HEK293T (cell line): ENCODE measurements around the gene NCAPD2.

Source experiments
- ARNT ChIP-seq: fragments of 450-650 bp; IDR thresholded peaks from 2 replicates; pipeline ENCODE4 v1.6.1; 2017; ENCODE audit warnings: mild to moderate bottlenecking
- BHLHE40 ChIP-seq: fragments of 450-650 bp; IDR thresholded peaks from 2 replicates; pipeline ENCODE4 v1.6.1; 2016; ENCODE audit warnings: mild to moderate bottlenecking, moderate library complexity, borderline replicate concordance
- ELF4 ChIP-seq: fragments of 450-650 bp; IDR thresholded peaks from 2 replicates; pipeline ENCODE4 v1.6.1; 2017; ENCODE audit warnings: antibody characterized with exemption
- FOXA1 ChIP-seq: fragments of 450-650 bp; IDR thresholded peaks from 2 replicates; pipeline ENCODE4 v1.6.1; 2016; ENCODE audit warnings: mild to moderate bottlenecking
- FOXM1 ChIP-seq: fragments of 450-650 bp; IDR thresholded peaks from 2 replicates; pipeline ENCODE4 v1.6.1; 2017; ENCODE audit warnings: mild to moderate bottlenecking, borderline replicate concordance
- HDGF ChIP-seq: fragments of 450-650 bp; IDR thresholded peaks from 2 replicates; pipeline ENCODE4 v1.6.1; 2017; ENCODE audit warnings: antibody characterized with exemption, borderline replicate concordance
- LEF1 ChIP-seq: fragments of 450-650 bp; IDR thresholded peaks from 2 replicates; pipeline ENCODE4 v1.6.1; 2017; ENCODE audit warnings: mild to moderate bottlenecking, borderline replicate concordance
- NFRKB ChIP-seq: fragments of 450-650 bp; IDR thresholded peaks from 2 replicates; pipeline ENCODE4 v1.6.1; 2016; ENCODE audit warnings: mild to moderate bottlenecking, moderate library complexity
- SP1 ChIP-seq: fragments of 450-650 bp; IDR thresholded peaks from 2 replicates; pipeline ENCODE4 v1.6.1; 2017
- SUZ12 ChIP-seq: fragments of 450-650 bp; IDR thresholded peaks from 2 replicates; pipeline ENCODE4 v1.6.1; 2016; ENCODE audit warnings: mild to moderate bottlenecking
- TARDBP ChIP-seq: fragments of 450-650 bp; IDR thresholded peaks from 2 replicates; pipeline ENCODE4 v1.6.1; 2016
- ZNF384 ChIP-seq: fragments of 450-650 bp; IDR thresholded peaks from 2 replicates; pipeline ENCODE4 v1.6.1; 2016

DNA sequence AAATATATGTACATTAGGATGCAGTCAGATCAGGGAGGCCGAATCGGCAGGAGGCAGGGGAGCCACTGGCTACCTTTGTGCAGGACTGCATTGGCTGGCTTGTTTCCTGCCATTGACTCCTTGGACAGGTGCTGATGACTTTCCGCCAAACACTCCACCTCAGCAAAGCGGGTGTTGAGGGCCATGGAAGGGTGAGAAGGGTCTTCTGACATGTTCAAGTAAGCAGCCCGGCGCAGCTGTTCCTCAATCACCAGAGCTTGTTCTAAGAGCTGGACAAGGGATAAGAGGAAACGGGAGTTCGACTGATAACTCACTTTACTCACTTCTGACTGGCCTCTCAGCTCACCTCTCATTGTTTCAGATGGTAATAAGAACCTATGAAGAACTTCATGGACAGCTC lies 79.1 kb downstream of the NCAPD2 start:
- TF ChIP-seq SUZ12 (no peak), SP1 (no peak), FOXA1 (no peak), BHLHE40 (no peak), NFRKB (no peak), TARDBP (no peak), ZNF384 (no peak), FOXM1 (no peak), ELF4 (no peak), HDGF (no peak), LEF1 (no peak), ARNT (no peak)
